NCI-H1417 treated with DMSO at 0.1 percent for 48 hours (cell line): Measurements from ENCODE around the gene PHACTR1.

Source experiments
- DNase-seq: peaks from one replicate; lab custom pipeline; 2025; lab: John Stamatoyannopoulos, UW

The PHACTR1 gene

DNA sequence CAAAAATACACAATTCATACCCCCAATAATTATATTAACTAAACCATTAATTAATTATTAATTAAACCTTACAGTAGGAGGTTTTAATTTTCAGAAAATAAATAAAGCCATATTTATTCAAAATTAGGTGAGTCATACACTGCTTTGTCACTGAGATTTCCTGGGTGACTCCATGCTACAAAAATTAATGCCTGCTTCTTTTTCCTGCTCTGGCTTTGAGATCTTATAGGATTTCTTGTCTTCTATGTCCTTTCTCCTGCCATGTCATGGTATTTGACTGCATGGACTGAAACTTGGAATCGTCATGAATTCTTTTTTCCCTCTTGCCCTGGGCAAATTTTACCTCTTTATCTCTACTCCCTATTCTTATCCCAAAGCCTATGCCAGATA, 133.2 kb downstream of the PHACTR1 start:
- no peak for DNase-seq

GRCh38 chr6:12851123-12851695, 134.6 kb downstream of the PHACTR1 start:
- DNase-seq = no peak

DNA sequence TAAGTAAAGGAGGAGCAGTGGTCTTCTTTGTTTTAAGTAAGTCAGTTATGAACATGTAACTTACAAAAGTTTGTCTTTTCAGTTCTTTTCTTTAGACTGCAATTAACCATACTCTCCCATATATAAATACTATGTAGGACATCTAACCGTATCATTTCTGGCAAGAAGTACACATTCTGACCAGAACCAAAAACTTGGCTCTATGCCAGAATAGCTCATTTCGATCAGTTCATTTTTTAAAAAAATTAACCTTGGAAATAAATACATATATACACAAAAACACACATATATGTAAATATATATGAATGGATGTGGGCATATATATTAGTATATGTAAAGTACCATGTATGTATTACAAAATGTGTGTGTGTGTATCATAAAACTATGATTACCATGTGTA, 145.0 kb downstream of the PHACTR1 start:
- no peak for DNase-seq

GRCh38 chr6:12865117-12865516, 148.6 kb downstream of the PHACTR1 start:
- no peak for DNase-seq

- DNase-seq = no peak
Observed at GRCh38 chr6:12865671-12866181, 149.2 kb downstream of the PHACTR1 start.

DNA sequence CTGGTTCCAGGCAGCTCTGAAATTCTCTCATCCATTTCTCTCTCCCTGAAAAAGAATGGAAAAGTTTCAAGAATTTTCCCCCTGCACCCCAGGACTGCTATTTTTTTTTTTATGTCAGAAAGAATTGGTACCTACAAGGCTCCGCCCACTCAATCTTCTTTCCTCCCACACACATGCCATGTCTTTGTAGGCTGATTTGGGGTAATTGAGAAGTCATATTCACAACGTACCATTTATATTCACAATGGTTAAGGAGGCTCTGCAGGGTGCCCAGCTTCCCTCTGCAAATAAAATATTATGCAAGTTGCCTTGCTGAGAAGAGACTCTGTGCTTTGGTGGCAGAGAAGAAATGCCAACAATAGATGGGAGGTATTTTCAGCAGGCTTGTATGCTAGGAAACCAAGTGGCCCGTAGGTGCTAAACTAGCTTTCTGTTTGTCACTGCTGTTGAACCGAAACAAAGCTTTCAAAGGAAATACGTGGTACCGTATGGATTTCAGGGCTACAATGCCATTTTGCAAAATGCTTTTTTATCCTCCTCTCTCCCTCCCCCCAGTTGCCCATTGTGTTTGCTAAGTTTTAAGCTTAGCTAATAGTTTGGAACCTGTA, 150.0 kb downstream of the PHACTR1 start:
- no peak for DNase-seq

GRCh38 chr6:12869816-12870432, 153.4 kb downstream of the PHACTR1 start:
- no peak for DNase-seq

GRCh38 chr6:12873691-12874090, 157.1 kb downstream of the PHACTR1 start:
- no peak for DNase-seq

- no peak for DNase-seq
Observed at GRCh38 chr6:12875051-12875450, 158.5 kb downstream of the PHACTR1 start.

- no peak for DNase-seq
Observed at GRCh38 chr6:12878741-12879140, 162.2 kb downstream of the PHACTR1 start.

DNA sequence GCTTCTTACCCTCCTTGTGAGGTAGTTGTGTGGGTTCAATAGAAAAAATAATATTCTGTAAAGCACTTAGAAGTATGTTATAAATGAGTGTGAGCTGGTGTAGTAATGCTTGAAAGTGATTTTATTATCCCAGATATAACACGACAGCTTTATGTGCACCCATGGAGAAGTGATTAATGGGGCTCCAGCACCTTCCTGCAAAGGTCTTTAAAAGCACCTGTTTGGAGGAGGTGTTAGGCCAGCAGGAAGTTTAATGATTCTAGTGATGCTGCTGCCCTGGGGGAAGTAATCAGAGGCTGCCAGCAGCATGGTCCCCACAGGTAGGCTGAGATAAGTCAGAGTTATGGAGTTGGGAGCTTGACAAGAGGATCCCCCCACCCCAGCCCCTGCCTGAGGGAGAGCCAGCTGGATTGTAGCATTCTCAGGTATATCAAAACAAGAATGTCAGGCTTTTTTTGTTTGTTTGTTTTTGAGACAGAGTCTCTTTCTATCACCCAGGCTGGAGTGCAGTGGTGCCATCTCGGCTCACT, 166.3 kb downstream of the PHACTR1 start:
- DNase-seq = peak; percentile 15

- no peak for DNase-seq
Observed at GRCh38 chr6:12884983-12885382, 168.4 kb downstream of the PHACTR1 start.

GRCh38 chr6:12886961-12887775, 170.6 kb downstream of the PHACTR1 start:
- no peak for DNase-seq

- no peak for DNase-seq
Observed at GRCh38 chr6:12890171-12890790, 173.7 kb downstream of the PHACTR1 start.

DNA sequence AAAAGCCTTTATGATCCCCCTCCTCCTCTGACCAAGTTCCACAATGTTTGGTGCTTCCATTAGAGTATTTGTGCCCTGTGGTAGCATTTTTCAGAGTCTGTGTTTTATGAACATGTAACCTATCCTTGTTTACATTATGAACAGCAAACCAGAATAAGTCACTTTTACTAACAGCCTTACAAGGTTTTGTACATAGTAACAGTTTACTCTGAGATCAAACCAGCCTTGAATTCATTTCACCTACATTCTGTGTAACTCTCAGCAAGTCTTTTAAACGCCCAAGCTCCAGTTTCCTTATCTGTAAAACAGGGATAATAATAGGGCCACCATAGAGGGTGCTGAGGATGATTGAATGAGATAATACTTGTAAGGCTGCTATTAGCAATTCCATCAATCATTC, 175.0 kb downstream of the PHACTR1 start:
- no peak for DNase-seq

DNA sequence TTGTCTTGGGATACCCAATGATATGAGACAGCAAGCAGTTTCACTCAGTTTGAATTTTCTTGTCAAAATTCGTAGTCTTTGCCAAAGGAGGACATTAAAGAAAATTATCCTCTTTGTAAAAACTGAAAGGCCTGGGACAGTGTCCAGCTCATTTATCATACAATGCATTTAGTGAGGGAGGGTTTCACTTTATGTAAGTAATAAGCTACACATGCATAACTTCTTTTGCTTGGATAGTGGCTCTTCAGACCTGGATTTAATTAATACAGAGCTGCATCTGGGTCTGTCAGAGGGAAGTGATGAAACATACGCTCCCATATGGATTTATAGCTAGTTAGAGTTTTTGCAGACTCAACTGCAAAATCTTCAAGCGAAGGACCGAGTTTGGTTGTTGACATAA, 175.6 kb downstream of the PHACTR1 start:
- DNase-seq = no peak

- no peak for DNase-seq
Observed at GRCh38 chr6:12893036-12893435, 176.5 kb downstream of the PHACTR1 start.

DNA sequence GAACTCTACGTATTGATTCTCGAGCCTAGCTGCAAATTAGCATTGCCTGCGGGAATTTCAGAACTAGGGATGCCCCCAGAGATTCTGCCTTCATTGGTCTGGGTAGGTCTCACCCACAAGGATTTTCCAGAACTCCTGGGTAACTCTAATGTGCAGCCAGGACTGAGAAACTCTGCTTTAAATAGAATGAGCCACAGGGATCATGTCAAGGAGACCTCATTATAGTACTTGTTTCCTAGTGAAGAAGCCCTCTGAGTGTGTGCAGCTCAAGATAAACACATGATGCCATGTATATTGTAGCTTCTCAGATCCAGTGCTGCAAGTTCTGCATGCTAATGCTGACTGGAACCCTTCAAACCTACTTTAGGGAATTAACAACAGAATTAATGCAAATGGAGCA, 179.2 kb downstream of the PHACTR1 start:
- no peak for DNase-seq

GRCh38 chr6:12896208-12896733, 179.7 kb downstream of the PHACTR1 start:
- no peak for DNase-seq

DNA sequence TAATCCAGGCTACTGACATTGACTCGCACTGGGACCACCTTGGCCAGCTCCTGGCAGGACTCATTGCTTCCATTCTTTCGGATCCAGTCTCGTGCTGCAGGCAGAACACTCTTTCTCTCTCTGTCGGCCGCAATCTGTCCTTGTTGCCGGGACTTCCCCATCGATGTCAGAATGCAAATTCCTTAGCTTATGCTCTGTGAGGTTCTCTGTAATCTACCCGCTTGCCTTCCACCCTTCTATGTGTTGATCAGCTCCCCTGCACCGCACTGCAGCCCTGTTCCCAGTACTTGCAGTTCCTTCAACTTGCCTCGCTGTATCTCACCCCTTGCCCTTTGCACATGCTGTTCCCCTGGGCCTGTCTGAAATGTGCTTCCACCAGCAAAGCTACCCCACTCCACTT, 182.0 kb downstream of the PHACTR1 start:
- DNase-seq = no peak

DNA sequence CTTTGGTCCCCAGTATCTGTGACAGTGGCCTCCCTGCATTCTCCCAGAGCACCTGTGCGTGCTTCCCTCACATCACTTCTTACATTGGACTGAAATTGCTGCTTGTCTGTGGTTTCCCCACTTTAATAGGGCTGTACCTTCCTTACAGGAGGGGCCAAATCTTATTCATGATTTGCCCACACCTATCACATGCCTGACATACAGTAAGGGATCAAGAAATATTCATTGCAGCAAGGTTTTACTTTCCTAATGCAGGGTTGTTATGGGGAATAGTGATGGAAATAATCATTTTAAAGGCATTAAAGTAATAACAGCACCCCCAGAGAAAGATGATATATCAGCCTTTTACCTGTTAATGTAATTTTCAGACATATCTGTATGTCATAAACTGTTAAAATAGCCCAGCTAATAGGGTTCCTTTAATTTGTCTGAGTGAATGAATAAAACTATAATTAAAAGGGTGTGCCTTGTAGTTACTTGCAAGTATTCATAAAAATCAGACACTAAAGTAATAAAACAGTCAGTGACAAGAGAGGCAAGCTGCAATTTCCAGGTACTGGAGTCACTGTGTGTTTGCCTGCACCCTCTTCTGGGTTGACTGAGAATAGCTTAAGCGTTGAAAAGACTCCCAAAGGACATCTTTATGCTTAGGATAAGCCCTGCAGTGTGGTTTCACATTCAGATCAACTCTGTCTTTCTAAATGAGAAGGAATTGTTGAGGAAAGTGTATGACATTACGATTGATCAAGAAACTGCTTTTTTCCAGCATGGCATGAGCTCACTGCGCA, 182.7 kb downstream of the PHACTR1 start:
- DNase-seq = no peak
